GM21447 (cell line): Measurements from ENCODE around the gene MUC6.

Experiments
- ATAC-seq: cut with Tn5 transposase; IDR thresholded peaks from one replicate; pipeline ENCODE4 v1.9.1; 2021; ENCODE audit not compliant: unreplicated experiment

MUC6 gene

GRCh38 chr11:1037506-1038055 lies 1.1 kb upstream of the MUC6 start:
- ATAC-seq = no peak

GRCh38 chr11:1036931-1037330 lies 413 bp upstream of the MUC6 start:
- ATAC-seq = no peak

GRCh38 chr11:1035577-1036283 lies 788 bp downstream of the MUC6 start:
- no peak for ATAC-seq

GRCh38 chr11:1034456-1035295 lies 1.8 kb downstream of the MUC6 start:
- no peak for ATAC-seq

- no peak for ATAC-seq
Observed at GRCh38 chr11:1034001-1034400, 2.5 kb downstream of the MUC6 start.

GRCh38 chr11:1033016-1033798 lies 3.3 kb downstream of the MUC6 start:
- no peak for ATAC-seq

GRCh38 chr11:1032310-1032891 lies 4.1 kb downstream of the MUC6 start:
- no peak for ATAC-seq

- no peak for ATAC-seq
Observed at GRCh38 chr11:1031121-1031899, 5.2 kb downstream of the MUC6 start.

- ATAC-seq = no peak
Observed at GRCh38 chr11:1030556-1030955, 6.0 kb downstream of the MUC6 start.

- ATAC-seq = no peak
Observed at GRCh38 chr11:1030086-1030485, 6.4 kb downstream of the MUC6 start.

- ATAC-seq = no peak
Observed at GRCh38 chr11:1029654-1030053, 6.9 kb downstream of the MUC6 start.

- no peak for ATAC-seq
Observed at GRCh38 chr11:1029051-1029450, 7.5 kb downstream of the MUC6 start.

GRCh38 chr11:1028616-1029015 lies 7.9 kb downstream of the MUC6 start:
- ATAC-seq = no peak

- ATAC-seq = no peak
Observed at GRCh38 chr11:1028291-1028540, 8.3 kb downstream of the MUC6 start.

GRCh38 chr11:1027483-1028290 lies 8.8 kb downstream of the MUC6 start:
- no peak for ATAC-seq

GRCh38 chr11:1026641-1027482 lies 9.7 kb downstream of the MUC6 start:
- ATAC-seq = no peak

GRCh38 chr11:1026163-1026450 lies 10.4 kb downstream of the MUC6 start:
- ATAC-seq = no peak

- no peak for ATAC-seq
Observed at GRCh38 chr11:1025410-1026162, 10.9 kb downstream of the MUC6 start.
